Suppressor macrophage treated with lipopolysaccharide for 1 hour (primary cell): ENCODE results near the gene ATP8A2.

Experiments used
- DNase-seq, 3 donors: peaks; one replicate each; pipeline ENCODE4 v3.0.0-alpha.2; 2020 to 2022

Gene ATP8A2

GRCh38 chr13:25384758-25385410, 13.1 kb downstream of the ATP8A2 start:
- DNase-seq: no peak

GRCh38 chr13:25391932-25392331, 20.2 kb downstream of the ATP8A2 start:
- no peak for DNase-seq

GRCh38 chr13:25394402-25395060, 22.8 kb downstream of the ATP8A2 start:
- no peak for DNase-seq

DNA sequence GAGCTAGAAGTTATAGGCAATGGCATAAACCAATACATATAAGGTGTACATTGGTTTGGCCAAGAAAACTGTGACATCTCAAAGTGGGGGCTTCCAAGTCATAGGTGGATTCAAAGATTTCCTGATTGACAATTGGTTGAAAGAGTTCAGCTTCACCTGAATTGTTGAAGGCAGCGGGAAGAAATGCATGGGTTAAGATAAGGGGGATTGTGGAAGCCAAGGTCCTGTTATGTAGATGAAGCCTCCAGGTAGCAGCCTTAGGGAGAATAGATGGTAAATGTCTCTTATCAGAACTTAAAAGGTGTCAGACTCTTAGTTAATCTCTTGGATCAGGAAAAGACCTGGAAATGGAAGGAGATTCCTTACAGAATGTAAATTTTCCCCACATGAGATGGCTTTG, 26.0 kb downstream of the ATP8A2 start:
- no peak for DNase-seq

- DNase-seq: no peak
These were observed 29.2 kb downstream of the ATP8A2 start for GRCh38 chr13:25400925-25401324.

- no peak for DNase-seq
These were observed 30.2 kb downstream of the ATP8A2 start for GRCh38 chr13:25401958-25402357.

DNA sequence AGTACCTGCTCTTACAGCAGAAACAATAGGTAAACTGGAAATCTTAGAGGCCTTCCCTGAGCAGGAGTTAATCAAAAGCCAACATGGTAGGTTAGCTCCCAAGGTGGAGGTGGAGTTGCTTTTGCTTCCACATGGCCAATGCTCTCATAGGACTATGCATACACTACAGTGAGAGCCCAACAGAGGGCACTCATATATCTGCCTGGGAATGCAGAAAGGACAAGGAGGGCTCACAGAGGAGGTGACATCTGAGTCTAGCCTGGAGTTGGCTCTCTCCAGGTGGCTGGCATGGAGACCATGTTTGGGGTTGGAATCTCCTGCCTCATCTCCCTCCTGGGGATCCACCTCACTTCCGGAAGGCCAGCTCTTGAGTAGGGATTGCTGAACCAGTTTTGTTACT, 34.6 kb downstream of the ATP8A2 start:
- no peak for DNase-seq

- no peak for DNase-seq
These were observed 38.2 kb downstream of the ATP8A2 start for GRCh38 chr13:25409938-25410337.

DNA sequence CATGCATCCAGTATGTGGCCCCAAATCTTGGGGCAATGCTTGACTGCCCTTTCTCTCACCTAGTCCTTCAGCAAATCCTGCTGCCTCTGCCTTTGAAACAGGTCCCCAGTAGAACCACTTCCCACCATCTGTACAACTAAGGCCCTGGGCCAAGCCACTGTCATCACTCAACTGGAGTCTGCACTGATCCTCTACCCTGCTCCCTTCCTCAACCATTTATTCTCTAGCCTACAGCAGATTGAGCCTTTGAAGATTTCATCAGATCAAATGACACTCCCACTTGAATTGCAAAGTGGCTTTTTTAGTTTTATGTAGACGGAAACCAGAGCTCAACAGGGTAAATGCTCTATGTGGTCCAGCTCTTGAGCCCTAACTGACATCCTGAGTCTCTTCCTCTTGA, 43.5 kb downstream of the ATP8A2 start:
- no peak for DNase-seq

DNA sequence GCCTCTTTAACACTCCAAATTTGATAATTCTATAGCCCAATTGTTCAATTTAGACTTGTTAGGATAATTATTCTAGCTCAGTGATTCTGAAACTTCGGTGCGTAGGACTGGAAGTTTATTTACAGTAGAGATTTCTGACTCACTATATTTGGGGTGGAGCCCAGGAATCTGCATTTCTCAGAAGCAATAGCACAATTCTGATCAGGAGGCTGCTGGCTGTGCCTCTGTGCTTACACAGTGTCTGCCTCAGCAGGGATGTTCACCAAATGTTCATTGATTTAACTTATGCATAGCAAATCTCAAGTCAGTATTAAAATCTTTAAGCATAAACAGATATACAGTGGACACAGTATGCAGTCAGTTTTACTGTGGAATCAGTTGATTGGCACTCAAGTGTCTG, 45.8 kb downstream of the ATP8A2 start:
- DNase-seq: no peak

- no peak for DNase-seq
These were observed 48.4 kb downstream of the ATP8A2 start for GRCh38 chr13:25420161-25420560.

DNA sequence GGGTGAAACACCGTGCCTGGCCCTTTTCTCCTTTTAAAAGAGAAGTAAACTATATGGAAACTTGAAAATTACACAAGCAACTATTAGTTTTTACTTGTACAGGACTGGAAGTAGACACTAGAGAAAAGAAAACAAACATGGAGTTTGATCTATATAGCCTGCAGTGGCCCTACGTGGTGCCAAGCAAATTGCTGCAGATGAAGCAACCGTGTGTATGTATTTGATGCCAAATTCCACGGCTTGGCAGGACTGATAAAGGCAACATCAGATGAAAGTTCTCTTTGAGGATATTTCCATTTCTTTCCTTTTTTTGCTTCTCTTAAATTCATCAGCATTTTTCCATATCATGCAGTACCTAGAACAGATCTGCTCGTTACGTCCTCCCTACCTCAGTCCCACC, 49.8 kb downstream of the ATP8A2 start:
- DNase-seq: no peak

GRCh38 chr13:25422153-25422552, 50.4 kb downstream of the ATP8A2 start:
- DNase-seq: no peak

DNA sequence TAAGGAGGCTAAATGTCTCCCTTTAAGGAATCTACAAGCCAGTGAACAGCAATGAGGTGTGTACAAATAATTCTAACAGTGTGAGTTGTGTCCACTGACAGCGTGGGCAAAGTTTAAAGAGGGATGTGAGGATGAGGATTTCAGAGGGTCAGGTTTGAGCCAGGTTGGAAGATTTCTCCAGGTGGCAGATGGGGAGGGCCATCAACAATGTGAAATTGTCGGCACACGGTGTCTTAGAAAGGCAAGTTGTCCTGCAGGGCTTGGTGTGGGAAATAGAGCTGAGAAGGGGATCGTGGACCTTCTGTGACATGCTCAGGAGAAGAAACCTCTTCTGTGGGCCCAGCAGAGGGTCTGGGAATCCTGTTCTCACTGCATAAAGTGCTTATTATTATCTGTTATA, 52.1 kb downstream of the ATP8A2 start:
- no peak for DNase-seq

DNA sequence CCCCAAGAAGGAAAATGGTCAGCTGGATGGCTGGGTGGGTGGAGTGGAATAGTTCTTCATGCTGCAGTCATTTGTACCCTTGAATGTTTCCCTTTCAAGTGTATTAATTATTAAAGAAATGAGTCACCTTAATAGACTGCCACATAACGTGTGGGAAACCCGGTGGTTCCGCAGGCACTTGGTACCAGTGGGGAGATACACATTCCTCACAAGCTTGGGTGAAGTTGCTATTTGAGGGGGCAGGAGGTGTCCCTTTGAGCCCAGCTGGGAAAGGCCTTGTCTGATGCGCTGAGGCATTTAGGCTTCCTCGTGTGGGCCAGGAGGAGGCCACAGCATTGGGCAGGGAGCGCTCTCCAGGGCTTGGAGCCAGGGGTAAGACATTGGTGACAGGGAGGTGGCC, 57.7 kb downstream of the ATP8A2 start:
- DNase-seq: no peak

- no peak for DNase-seq
These were observed 60.9 kb downstream of the ATP8A2 start for GRCh38 chr13:25432691-25433090.

DNA sequence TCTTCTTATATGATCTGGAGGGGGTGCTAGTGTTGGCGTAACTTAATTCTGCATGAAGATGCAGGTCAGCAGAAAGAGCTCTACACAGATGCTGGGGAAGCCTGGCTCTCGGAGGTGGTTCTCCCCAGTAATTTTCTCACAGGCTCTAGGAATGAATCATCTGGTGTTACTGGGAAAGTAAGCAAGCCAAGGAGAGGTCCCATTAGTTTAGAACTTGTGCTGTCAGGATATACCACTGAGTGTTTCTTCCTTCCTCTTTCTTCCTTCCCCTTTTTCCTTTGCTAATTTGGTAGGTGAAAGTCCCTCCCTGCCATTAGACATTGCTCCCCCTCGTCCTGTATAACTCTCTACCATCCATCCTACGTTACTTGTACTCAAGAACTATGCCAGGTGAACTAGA, 68.3 kb downstream of the ATP8A2 start:
- DNase-seq: peak; percentile 28 to 66 (median 44)

DNA sequence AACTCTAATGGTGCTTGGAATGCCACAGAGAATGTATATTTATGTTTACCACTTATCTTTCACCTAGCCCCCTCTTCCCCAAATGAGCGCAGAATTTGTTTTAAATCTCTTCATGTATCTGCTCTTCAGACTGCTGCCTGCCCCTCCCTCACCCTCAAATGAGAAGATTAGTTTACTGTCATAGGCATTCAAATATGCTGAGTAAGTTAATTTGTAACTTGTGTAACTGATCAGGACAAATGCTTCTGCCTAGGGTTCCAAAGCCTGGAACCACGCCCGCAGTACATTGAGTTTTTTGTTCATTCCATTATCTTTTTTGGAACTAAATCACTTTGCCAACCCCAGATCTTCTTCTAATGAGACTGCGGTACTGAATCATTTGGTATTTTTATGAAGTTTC, 74.5 kb downstream of the ATP8A2 start:
- no peak for DNase-seq

DNA sequence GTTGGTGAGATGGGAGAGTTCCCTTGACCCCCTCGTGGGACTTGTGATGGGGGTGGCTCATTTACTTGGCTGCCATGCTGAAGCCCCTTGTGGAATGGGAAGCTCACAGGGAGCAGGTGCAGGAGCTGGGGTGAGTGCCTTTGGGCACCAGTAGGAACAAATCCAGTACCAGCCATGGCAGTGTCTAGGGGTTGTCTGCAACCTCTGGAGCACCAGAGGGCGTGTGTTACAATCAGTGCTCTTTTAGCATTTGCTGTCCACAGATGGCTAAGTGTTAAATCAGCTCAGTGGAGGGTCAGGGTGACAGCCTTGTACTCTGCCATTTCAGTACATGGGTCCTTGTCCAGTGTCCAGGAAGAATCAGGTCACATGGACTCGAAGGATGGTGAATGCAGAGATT, 75.6 kb downstream of the ATP8A2 start:
- no peak for DNase-seq

DNA sequence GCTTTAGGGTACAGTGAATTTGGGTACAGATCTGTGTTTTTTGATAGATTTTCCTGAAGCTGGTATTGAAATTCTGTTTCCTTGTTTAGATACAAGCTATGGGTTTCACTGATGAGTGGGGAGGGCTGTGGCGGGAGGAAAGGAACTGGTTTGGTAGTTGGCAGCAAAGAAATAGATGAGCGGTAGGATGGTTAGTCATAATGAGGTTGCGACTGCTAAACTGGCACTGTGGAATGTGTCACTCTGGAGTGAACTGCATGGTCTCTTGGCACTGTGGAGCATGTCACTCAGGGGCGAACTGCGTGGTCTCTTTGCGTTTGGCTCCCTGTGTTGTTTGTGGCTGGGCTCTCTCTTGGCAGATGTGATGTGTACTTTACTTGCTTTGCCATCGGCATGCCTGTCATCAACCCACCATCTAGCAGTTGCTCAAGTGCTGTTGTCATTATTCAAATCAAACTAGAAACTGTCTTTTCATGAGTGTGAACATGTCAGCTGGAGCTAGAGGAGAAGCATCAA, 82.1 kb downstream of the ATP8A2 start:
- no peak for DNase-seq

- DNase-seq: no peak
These were observed 83.4 kb downstream of the ATP8A2 start for GRCh38 chr13:25455146-25455545.

GRCh38 chr13:25457566-25457965, 85.8 kb downstream of the ATP8A2 start:
- DNase-seq: no peak

- DNase-seq: no peak
These were observed 90.7 kb downstream of the ATP8A2 start for GRCh38 chr13:25462301-25463125.

DNA sequence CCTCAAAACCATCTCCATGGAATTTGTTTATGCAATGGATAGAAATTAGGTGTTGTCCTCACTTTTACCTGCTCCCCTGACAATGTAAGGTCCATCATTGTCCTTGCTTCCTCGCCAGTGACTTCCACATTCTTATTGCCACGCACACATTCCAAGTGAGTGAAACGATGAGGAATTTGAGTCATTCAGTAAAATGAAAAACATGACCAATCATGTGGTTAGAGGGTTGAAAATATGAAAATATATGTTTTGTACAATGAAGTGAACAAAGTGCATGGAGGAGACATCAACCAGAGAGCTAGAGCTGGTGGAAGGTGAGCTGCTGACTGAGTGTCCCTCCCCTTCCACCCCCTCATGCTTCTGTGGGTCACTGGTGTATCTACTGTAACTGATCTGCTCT, 91.7 kb downstream of the ATP8A2 start:
- DNase-seq: no peak
